Trophoblast cell (in vitro differentiated cells and primary cell): ENCODE data around the gene TMEM214.

Experiments
- DNase-seq, 2 donors: peaks; one replicate each; pipeline ENCODE4 v3.0.0-alpha.2; 2016
- H2AFZ ChIP-seq: 2 replicates; pipeline ENCODE4 v1.6.1; 2013; ENCODE audit warnings: low read length, moderate library complexity, mild to moderate bottlenecking; ENCODE audit not compliant: insufficient read depth, poor library complexity
- H2AK5ac ChIP-seq: 2 replicates; pipeline ENCODE4 v1.6.1; 2013; ENCODE audit warnings: mild to moderate bottlenecking, low read length
- H2BK120ac ChIP-seq: 2 replicates; pipeline ENCODE4 v1.6.1; 2013; ENCODE audit warnings: low read length, mild to moderate bottlenecking, moderate library complexity; ENCODE audit not compliant: insufficient read depth, poor library complexity
- H2BK12ac ChIP-seq: 2 replicates; pipeline ENCODE4 v1.6.1; 2013; ENCODE audit warnings: mild to moderate bottlenecking, low read length, moderate library complexity
- H2BK5ac ChIP-seq: 2 replicates; pipeline ENCODE4 v1.6.1; 2013; ENCODE audit warnings: low read length, low read depth, moderate library complexity, mild to moderate bottlenecking; ENCODE audit not compliant: poor library complexity
- H3K14ac ChIP-seq: 2 replicates; pipeline ENCODE4 v1.6.1; 2013; ENCODE audit warnings: mild to moderate bottlenecking, low read length
- H3K18ac ChIP-seq: 2 replicates; pipeline ENCODE4 v1.6.1; 2013; ENCODE audit warnings: mild to moderate bottlenecking, low read length
- H3K23ac ChIP-seq: 2 replicates; pipeline ENCODE4 v1.6.1; 2013; ENCODE audit warnings: low read length
- H3K27ac ChIP-seq: 2 replicates; pipeline ENCODE4 v1.5.1; 2013; ENCODE audit warnings: low read depth, mild to moderate bottlenecking, inconsistent platforms, low read length, moderate library complexity
- H3K27me3 ChIP-seq: 2 replicates; pipeline ENCODE4 v1.6.1; 2013; ENCODE audit warnings: inconsistent platforms, mild to moderate bottlenecking, low read length, moderate library complexity; ENCODE audit not compliant: insufficient read depth
- H3K36me3 ChIP-seq, 2 experiments: 1 replicate in 1 of 2; 2 replicates in 1 of 2; pipeline ENCODE4 v1.6.1; 2013; ENCODE audit warnings: low read length in 2 of 2, mild to moderate bottlenecking in 2 of 2, moderate library complexity in 1 of 2; ENCODE audit not compliant: insufficient read depth in 2 of 2, control insufficient read depth in 1 of 2
- H3K4ac ChIP-seq: 2 replicates; pipeline ENCODE4 v1.6.1; 2013; ENCODE audit warnings: low read depth, mild to moderate bottlenecking, low read length, moderate library complexity
- H3K4me1 ChIP-seq, 2 experiments: 1 replicate in 1 of 2; 2 replicates in 1 of 2; pipeline ENCODE4 v1.6.1; 2013; ENCODE audit warnings: low read length in 2 of 2, mild to moderate bottlenecking in 2 of 2, moderate library complexity in 1 of 2; ENCODE audit not compliant: insufficient read depth in 2 of 2, control insufficient read depth in 1 of 2
- H3K4me2 ChIP-seq: 2 replicates; pipeline ENCODE4 v1.6.1; 2013; ENCODE audit warnings: inconsistent platforms, mild to moderate bottlenecking, low read length, moderate library complexity
- H3K4me3 ChIP-seq: 2 replicates; pipeline ENCODE4 v1.5.1; 2013; ENCODE audit warnings: mild to moderate bottlenecking, low read depth, low read length, inconsistent platforms
- H3K79me1 ChIP-seq: one replicate; pipeline ENCODE4 v1.6.1; 2013; ENCODE audit warnings: low read length
- H3K79me2 ChIP-seq: 2 replicates; pipeline ENCODE4 v1.6.1; 2013; ENCODE audit warnings: low read length, mild to moderate bottlenecking; ENCODE audit not compliant: control insufficient read depth, insufficient read depth, poor library complexity
- H3K9ac ChIP-seq: 2 replicates; pipeline ENCODE4 v1.6.1; 2013; ENCODE audit warnings: mild to moderate bottlenecking, low read length
- H3K9me3 ChIP-seq: 2 replicates; pipeline ENCODE4 v1.6.1; 2013; ENCODE audit warnings: low read depth, mild to moderate bottlenecking, control low read depth, inconsistent platforms, low read length; ENCODE audit not compliant: insufficient read depth
- H4K12ac ChIP-seq: 2 replicates; pipeline ENCODE4 v1.6.1; 2013; ENCODE audit warnings: low read depth, mild to moderate bottlenecking, low read length, moderate library complexity
- H4K8ac ChIP-seq: 2 replicates; pipeline ENCODE4 v1.6.1; 2013; ENCODE audit warnings: low read depth, mild to moderate bottlenecking, low read length, moderate library complexity
- H4K91ac ChIP-seq: one replicate; pipeline ENCODE4 v1.6.1; 2013; ENCODE audit warnings: low read depth, mild to moderate bottlenecking, low read length, moderate library complexity
- WGBS: extraction: QIAGEN DNeasy Blood & Tissue Kit; methylation state at CpG from one replicate; pipeline ENCODE4 v1.1.7; 2013; ENCODE audit warnings: missing lambda C conversion rate; ENCODE audit not compliant: insufficient read length, insufficient coverage; ENCODE audit errors: extremely low coverage; 5-methylcytosine and 5-hydroxymethylcytosine counted together

The TMEM214 gene

GRCh38 chr2:27033253-27033852 is 588 bp downstream of the TMEM214 start:
- Histone ChIP-seq H3K9ac (peak overlapping the region; percentile 86), H2BK5ac (peak overlapping the region; percentile 76), H3K79me2 (peaks cover 9% of the 10 kb centered on the region), H2AFZ (peak overlapping the region; percentile 68), H3K4me1 (peaks cover 7 to 9% of the 10 kb centered on the region in 2 experiments), H3K14ac (peak overlapping the region; percentile 99), H2BK12ac (peak overlapping the region; percentile 29), H2AK5ac (peak overlapping the region; percentile 99), H4K8ac (peak overlapping the region; percentile 85), H3K27ac (no peak overlapping the region), H3K27me3 (no peaks in the 10 kb centered on the region), H3K4me2 (peak overlapping the region; percentile 96), H2BK120ac (peak overlapping the region; percentile 87), H3K18ac (peak overlapping the region; percentile 95), H3K23ac (no peak overlapping the region), H3K4ac (peak overlapping the region; percentile 99), H3K4me3 (peak overlapping the region; percentile 89), H3K9me3 (no peaks in the 10 kb centered on the region), H3K79me1 (peaks cover 9% of the 10 kb centered on the region), H4K12ac (peak overlapping the region; percentile 87), H4K91ac (peak overlapping the region; percentile 98), H3K36me3 (peaks cover 35 to 41% of the 10 kb centered on the region in 2 experiments)
- no peak for DNase-seq
- WGBS = no CpG with 5 or more reads among the region's 11 CpGs

- Histone ChIP-seq H3K23ac (no peak overlapping the region), H3K9ac (no peak overlapping the region), H3K27me3 (no peaks in the 10 kb centered on the region), H3K79me1 (peaks cover 3% of the 10 kb centered on the region), H3K4me2 (no peak overlapping the region), H3K4me1 (peaks cover 4 to 7% of the 10 kb centered on the region in 2 experiments), H3K14ac (no peak overlapping the region), H2BK12ac (no peak overlapping the region), H3K4ac (no peak overlapping the region), H3K27ac (no peak overlapping the region), H3K18ac (no peak overlapping the region), H4K91ac (no peak overlapping the region), H3K79me2 (peaks cover 5% of the 10 kb centered on the region), H2BK120ac (no peak overlapping the region), H2BK5ac (no peak overlapping the region), H2AFZ (no peak overlapping the region), H3K4me3 (peak overlapping the region; percentile 60), H3K9me3 (no peaks in the 10 kb centered on the region), H4K12ac (no peak overlapping the region), H4K8ac (no peak overlapping the region), H2AK5ac (no peak overlapping the region), H3K36me3 (peaks cover 67 to 78% of the 10 kb centered on the region in 2 experiments)
- WGBS = no CpG with 5 or more reads among the region's 6 CpGs
- DNase-seq = no peak
Measured at GRCh38 chr2:27038012-27038411, 5.2 kb downstream of the TMEM214 start.

GRCh38 chr2:27038631-27039339 is 6.0 kb downstream of the TMEM214 start:
- no peak overlapping the region for H3K9ac ChIP-seq

GRCh38 chr2:27039426-27039825 is 6.7 kb downstream of the TMEM214 start:
- Histone ChIP-seq H3K79me2 (no peaks in the 10 kb centered on the region), H3K36me3 (peaks cover 73 to 82% of the 10 kb centered on the region in 2 experiments), H2AK5ac (no peak overlapping the region), H2BK12ac (no peak overlapping the region), H3K4me2 (no peak overlapping the region), H4K8ac (no peak overlapping the region), H3K4ac (no peak overlapping the region), H3K4me1 (no peaks in the 10 kb centered on the region), H3K27me3 (no peaks in the 10 kb centered on the region), H3K14ac (no peak overlapping the region), H3K4me3 (no peak overlapping the region), H4K91ac (no peak overlapping the region), H2BK120ac (no peak overlapping the region), H3K23ac (no peak overlapping the region), H3K27ac (no peak overlapping the region), H3K18ac (no peak overlapping the region), H2AFZ (no peak overlapping the region), H3K9me3 (no peaks in the 10 kb centered on the region), H3K79me1 (no peaks in the 10 kb centered on the region), H3K9ac (no peak overlapping the region), H4K12ac (no peak overlapping the region), H2BK5ac (no peak overlapping the region)
- WGBS = no CpG with 5 or more reads among the region's 6 CpGs
- DNase-seq = no peak

More at GRCh38 chr2:27038631-27039339, 6.0 kb downstream of the TMEM214 start:
- no peak overlapping the region for H4K12ac ChIP-seq
- no peak overlapping the region for H3K14ac ChIP-seq
- no peak overlapping the region for H3K23ac ChIP-seq
- no peak overlapping the region for H4K91ac ChIP-seq
- DNase-seq = peak; percentile 56 to 63
- H2BK120ac ChIP-seq = no peak overlapping the region
- no peak overlapping the region for H4K8ac ChIP-seq
- no peak overlapping the region for H3K4me2 ChIP-seq
- no peak overlapping the region for H2BK5ac ChIP-seq
- H3K4me1 ChIP-seq = peaks cover 3 to 4% of the 10 kb centered on the region in 2 experiments
- H3K9me3 ChIP-seq = no peaks in the 10 kb centered on the region
- H3K4ac ChIP-seq = no peak overlapping the region
- no peak overlapping the region for H2AK5ac ChIP-seq
- no CpG with 5 or more reads among the region's 17 CpGs for WGBS
- no peaks in the 10 kb centered on the region for H3K79me2 ChIP-seq
- no peak overlapping the region for H3K18ac ChIP-seq
- H3K4me3 ChIP-seq = no peak overlapping the region
- no peak overlapping the region for H2BK12ac ChIP-seq
- no peaks in the 10 kb centered on the region for H3K79me1 ChIP-seq
- H3K36me3 ChIP-seq = peaks cover 73 to 82% of the 10 kb centered on the region in 2 experiments
- H3K27ac ChIP-seq = no peak overlapping the region
- H3K27me3 ChIP-seq = no peaks in the 10 kb centered on the region
- no peak overlapping the region for H2AFZ ChIP-seq
